Ishikawa (cell line): ENCODE measurements around the gene ANKRD44.

Source experiments
- CEBPB ChIP-seq: IDR thresholded peaks from 2 replicates; pipeline ENCODE4 v1.6.1; 2012
- CREB1 ChIP-seq: IDR thresholded peaks from 2 replicates; pipeline ENCODE4 v1.6.1; 2012; ENCODE audit warnings: low read depth
- EGR1 ChIP-seq: IDR thresholded peaks from 2 replicates; pipeline ENCODE4 v1.6.1; 2012
- EP300 ChIP-seq: IDR thresholded peaks from 2 replicates; pipeline ENCODE4 v1.6.1; 2012; ENCODE audit warnings: borderline replicate concordance
- FOXM1 ChIP-seq: IDR thresholded peaks from 2 replicates; pipeline ENCODE4 v1.6.1; 2012; ENCODE audit warnings: low read depth, borderline replicate concordance
- NFIC ChIP-seq: IDR thresholded peaks from 2 replicates; pipeline ENCODE4 v1.6.1; 2012
- RAD21 ChIP-seq: IDR thresholded peaks from 2 replicates; pipeline ENCODE4 v1.6.1; 2012; ENCODE audit warnings: low read depth
- REST ChIP-seq: IDR thresholded peaks from 2 replicates; pipeline ENCODE4 v1.6.1; 2012; ENCODE audit warnings: low read depth, mild to moderate bottlenecking
- TAF1 ChIP-seq: IDR thresholded peaks from 2 replicates; pipeline ENCODE4 v1.6.1; 2012; ENCODE audit warnings: low read depth, mild to moderate bottlenecking
- TCF12 ChIP-seq: IDR thresholded peaks from 2 replicates; pipeline ENCODE4 v1.6.1; 2012; ENCODE audit warnings: low read depth
- TEAD4 ChIP-seq: IDR thresholded peaks from 2 replicates; pipeline ENCODE4 v1.6.1; 2012
- USF1 ChIP-seq: IDR thresholded peaks from 2 replicates; pipeline ENCODE4 v1.6.1; 2012
- YY1 ChIP-seq: IDR thresholded peaks from 2 replicates; pipeline ENCODE4 v1.6.1; 2012; ENCODE audit warnings: low read depth
- ZBTB7A ChIP-seq: IDR thresholded peaks from 2 replicates; pipeline ENCODE4 v1.6.1; 2012; ENCODE audit warnings: low read depth
- TF ChIP-seq, protein P1 (sequence below): IDR thresholded peaks from 2 replicates; pipeline ENCODE4 v1.6.1; 2012

The ANKRD44 gene

DNA sequence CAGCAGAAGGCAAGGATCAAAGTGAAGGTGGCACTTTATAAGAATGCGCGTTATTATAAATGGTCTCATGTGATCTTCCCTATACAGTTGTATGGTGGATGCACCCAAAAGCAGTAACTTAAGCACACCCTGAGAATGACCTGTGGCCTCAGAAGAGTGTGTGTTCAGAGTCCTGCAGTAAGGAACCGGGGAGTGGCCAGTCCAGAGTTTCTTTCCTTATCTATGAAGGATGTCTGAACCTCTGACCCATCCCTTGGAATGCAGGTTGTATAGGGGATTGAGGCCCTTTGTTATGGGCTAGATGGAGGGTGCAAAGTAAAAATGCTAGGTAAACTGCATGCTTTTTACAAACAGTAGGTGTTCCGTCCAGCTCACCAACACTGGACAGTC lies 43.6 kb upstream of the ANKRD44 start:
- TF ChIP-seq CEBPB (no peak), FOXM1 (no peak), EP300 (no peak), CREB1 (no peak), NFIC (no peak), REST (no peak), EGR1 (no peak), TEAD4 (no peak), RAD21 (no peak), ZBTB7A (no peak), TCF12 (no peak), TAF1 (no peak)
- TF ChIP-seq, protein P1, sequence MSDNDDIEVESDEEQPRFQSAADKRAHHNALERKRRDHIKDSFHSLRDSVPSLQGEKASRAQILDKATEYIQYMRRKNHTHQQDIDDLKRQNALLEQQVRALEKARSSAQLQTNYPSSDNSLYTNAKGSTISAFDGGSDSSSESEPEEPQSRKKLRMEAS: no peak

DNA sequence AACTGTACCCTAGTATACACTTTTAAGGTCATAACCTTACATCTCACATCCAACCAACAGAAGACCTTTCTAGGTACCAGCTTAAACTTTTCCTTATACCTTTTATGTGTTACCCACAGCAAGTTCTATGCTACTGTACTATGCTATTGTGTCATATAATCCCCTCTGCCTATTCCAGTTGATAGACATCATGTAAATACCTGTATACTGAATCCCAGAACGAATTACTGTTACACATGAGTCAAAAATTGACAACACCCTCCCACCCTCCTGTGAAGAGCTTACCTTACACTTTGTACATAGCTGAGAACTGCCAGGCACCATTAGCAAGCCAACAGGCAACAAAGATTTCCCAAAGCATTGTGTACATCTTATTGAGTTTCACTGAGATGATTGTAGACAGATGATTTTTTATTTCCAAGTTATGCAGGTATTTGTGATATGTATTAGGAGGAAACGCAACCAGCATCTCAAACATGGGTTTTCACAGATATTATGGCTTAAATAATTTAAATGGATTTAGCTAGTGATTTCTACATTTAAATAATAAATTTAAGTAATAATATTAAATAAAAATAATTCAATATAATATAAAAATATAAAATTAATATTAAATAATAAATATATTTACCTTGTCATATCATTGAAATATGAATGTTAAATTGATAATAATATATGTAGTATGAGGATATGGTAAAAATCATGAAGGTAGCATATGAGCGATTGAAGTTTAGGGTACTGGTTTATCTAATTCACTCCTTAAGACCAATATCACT lies 43.0 kb upstream of the ANKRD44 start:
- no peak for TF ChIP-seq ZBTB7A
- TF ChIP-seq YY1: no peak
- no peak for TF ChIP-seq NFIC
- TF ChIP-seq USF1: no peak
- TF ChIP-seq EGR1: no peak
- no peak for TF ChIP-seq TAF1
- no peak for TF ChIP-seq EP300
- no peak for TF ChIP-seq CREB1
- TF ChIP-seq RAD21: no peak
- no peak for TF ChIP-seq TCF12

DNA sequence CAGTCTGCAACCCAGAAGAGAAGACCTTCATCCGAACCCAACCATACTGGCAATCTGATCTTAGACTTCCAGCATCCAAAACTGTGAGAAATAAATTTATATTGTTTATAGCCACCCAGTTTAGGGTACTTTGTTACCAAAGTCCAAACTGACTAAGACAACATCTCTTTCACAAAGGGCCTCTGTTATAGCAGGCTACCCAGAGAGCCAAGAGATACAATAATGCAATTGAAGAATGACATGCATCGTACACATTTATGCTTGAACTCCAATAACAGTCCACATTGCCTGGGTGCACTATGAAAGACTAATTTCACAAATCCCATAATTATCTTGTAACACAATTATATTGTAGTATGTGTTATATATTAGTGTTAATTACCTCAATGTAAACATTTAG lies 39.1 kb upstream of the ANKRD44 start:
- TF ChIP-seq YY1 (no peak), CREB1 (no peak), REST (no peak), TCF12 (no peak), CEBPB (no peak), TAF1 (no peak), EGR1 (no peak), RAD21 (no peak), ZBTB7A (no peak), FOXM1 (no peak)
- TF ChIP-seq, protein P1: no peak

DNA sequence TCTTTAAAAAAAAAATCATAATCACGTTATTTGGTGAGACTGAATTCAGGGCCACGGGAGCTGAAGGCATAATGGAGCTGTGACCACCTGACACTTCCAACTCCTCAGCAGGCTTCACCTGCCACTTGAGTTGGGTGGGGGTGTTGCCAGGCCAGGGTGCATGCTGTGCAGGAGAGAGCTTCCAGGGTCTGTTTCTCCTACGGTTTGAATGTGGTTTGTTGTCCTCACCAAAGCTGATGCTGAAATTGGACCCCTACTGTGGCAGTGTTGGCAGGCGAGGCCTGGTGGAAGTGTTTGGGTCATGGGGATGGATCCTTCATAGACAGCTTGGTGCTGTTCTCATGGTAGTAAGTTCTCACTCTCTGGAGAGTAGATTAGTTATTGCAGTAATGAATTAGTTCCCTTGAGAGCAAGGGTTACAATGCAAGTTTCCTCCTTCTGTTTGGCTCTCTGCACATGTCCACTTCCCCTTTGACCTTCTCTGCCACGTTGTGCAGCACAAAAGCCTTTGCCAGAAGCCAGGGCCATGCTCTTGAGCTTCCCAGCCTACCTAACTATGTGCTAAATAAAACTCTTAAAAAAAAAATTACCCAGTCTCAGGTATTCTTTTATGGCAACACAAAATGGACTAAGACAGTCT lies 38.3 kb upstream of the ANKRD44 start:
- no peak for TF ChIP-seq USF1
- no peak for TF ChIP-seq TEAD4

DNA sequence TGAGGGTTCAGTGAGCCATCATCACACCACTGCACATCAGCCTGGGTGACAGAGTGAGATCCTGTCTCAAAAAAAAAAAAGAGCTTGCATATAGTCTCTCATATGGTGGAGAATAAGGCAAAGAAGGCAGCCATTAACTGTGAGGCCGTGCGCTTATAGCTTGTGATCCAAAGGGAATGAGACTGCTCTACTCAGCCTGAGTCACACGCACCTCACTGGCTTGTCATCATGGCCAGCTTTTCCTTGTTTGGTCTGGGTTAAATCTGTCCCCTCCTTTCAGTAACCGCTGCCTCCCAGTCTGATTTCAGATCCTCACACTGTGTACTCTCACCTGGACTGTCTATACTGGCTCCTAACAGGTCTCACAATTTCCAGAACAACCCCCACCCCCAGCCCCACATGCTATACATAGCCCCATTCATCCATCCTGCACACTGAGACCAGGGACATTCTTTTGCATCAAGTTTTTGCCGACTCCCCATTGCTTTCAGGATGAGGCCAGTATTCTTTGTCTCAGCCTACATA lies 35.3 kb upstream of the ANKRD44 start:
- TF ChIP-seq RAD21 (no peak), CEBPB (no peak), TAF1 (no peak), ZBTB7A (no peak), FOXM1 (no peak), TCF12 (no peak), EP300 (no peak), EGR1 (no peak), YY1 (no peak), REST (no peak), CREB1 (no peak), NFIC (no peak), USF1 (no peak), TEAD4 (no peak)
- TF ChIP-seq, protein P1: no peak
